Hepatocyte (in vitro differentiated cells): Measurements from ENCODE around the gene IQCF5. TPM values are rescaled to one million over a fixed set of nuclear protein-coding genes. Genes with fewer than 3 reads are reported as not detected.
"Not testable (repeated sequence)": the region's sequence is repeated elsewhere in the genome, so short reads cannot be mapped to it uniquely, and the experiment has no call there.

Source experiments
- DNase-seq: peaks from one replicate; pipeline ENCODE4 v3.0.0-alpha.2; 2016; ENCODE audit warnings: low spot score
- H2AFZ ChIP-seq: fragments of 200-600 bp; sonication (generic); 2 replicates; pipeline ENCODE4 v1.6.0; 2016; ENCODE audit warnings: antibody characterized with exemption, mild to moderate bottlenecking
- H3K27ac ChIP-seq: fragments of 200-600 bp; sonication (generic); 2 replicates; pipeline ENCODE4 v1.5.1; 2016; ENCODE audit warnings: mild to moderate bottlenecking
- H3K27me3 ChIP-seq: fragments of 200-600 bp; sonication (generic); 2 replicates; pipeline ENCODE4 v1.6.1; 2016
- H3K36me3 ChIP-seq: fragments of 200-600 bp; sonication (generic); replicated peaks from 2 replicates; pipeline ENCODE4 v1.5.1; 2016; ENCODE audit warnings: low read depth; ENCODE audit not compliant: insufficient read depth
- H3K4me1 ChIP-seq: fragments of 200-600 bp; sonication (generic); 2 replicates; pipeline ENCODE4 v1.5.1; 2016; ENCODE audit warnings: mild to moderate bottlenecking, moderate library complexity; ENCODE audit not compliant: insufficient read depth
- H3K4me2 ChIP-seq: fragments of 200-600 bp; sonication (generic); 2 replicates; pipeline ENCODE4 v1.6.0; 2016
- H3K4me3 ChIP-seq: fragments of 200-600 bp; sonication (generic); 2 replicates; pipeline ENCODE4 v1.5.1; 2016; ENCODE audit warnings: mild to moderate bottlenecking
- H3K79me2 ChIP-seq: fragments of 200-600 bp; sonication (generic); 2 replicates; pipeline ENCODE4 v1.6.0; 2017; ENCODE audit warnings: mild to moderate bottlenecking
- H3K9me2 ChIP-seq: fragments of 200-600 bp; sonication (generic); replicated peaks from 2 replicates; pipeline ENCODE4 v1.6.0; 2017; ENCODE audit warnings: mild to moderate bottlenecking; ENCODE audit not compliant: insufficient read depth
- H3K9me3 ChIP-seq: fragments of 200-600 bp; sonication (generic); 2 replicates; pipeline ENCODE4 v1.5.1; 2016; ENCODE audit warnings: low read depth, mild to moderate bottlenecking
- H4K20me1 ChIP-seq: fragments of 200-600 bp; sonication (generic); 2 replicates; pipeline ENCODE4 v1.6.0; 2016; ENCODE audit warnings: mild to moderate bottlenecking; ENCODE audit not compliant: insufficient read depth, poor library complexity, severe bottlenecking
- CTCF ChIP-seq: fragments of 200-600 bp; sonication (generic); IDR thresholded peaks from 2 replicates; pipeline ENCODE4 v1.5.1; 2016; ENCODE audit warnings: antibody characterized with exemption, mild to moderate bottlenecking; ENCODE audit not compliant: poor library complexity
- EZH2 ChIP-seq: fragments of 200-600 bp; sonication (generic); IDR thresholded peaks from 2 replicates; pipeline ENCODE4 v1.6.1; 2016; ENCODE audit warnings: antibody characterized with exemption, mild to moderate bottlenecking, borderline replicate concordance
- EZH2phosphoT487 ChIP-seq: fragments of 200-600 bp; sonication (generic); IDR thresholded peaks from one replicate; pipeline ENCODE4 v1.6.1; 2018; ENCODE audit warnings: antibody characterized with exemption, mild to moderate bottlenecking, low read depth, moderate library complexity; ENCODE audit not compliant: unreplicated experiment, severe bottlenecking
- WGBS: methylation state at CpG from one replicate; pipeline ENCODE4 v1.1.6; 2016; ENCODE audit warnings: low lambda C conversion rate; ENCODE audit errors: missing lambda C conversion rate; 5-methylcytosine and 5-hydroxymethylcytosine counted together
- polyA plus RNA-seq: library from polyadenylated mRNA; unstranded; fragments of >200 nt; fragmentation: Nextera tagmentation; extraction: Ambion mirVana; gene quantifications from 2 replicates; pipeline ENCODE4 v1.2.1, GENCODE V29; 2016
- total RNA-seq: library from RNA; depleted of rRNA; stranded (reverse); fragments of >200 nt; gene quantifications from 2 replicates; pipeline ENCODE4 v1.2.3, GENCODE V29; 2014

The IQCF5 gene
- total and polyA plus RNA-seq, 2 experiments from 2014 or later, result not detected

- H3K27ac ChIP-seq, result no peak overlapping the region
- no peak for TF ChIP-seq CTCF
- no peak overlapping the region for H3K4me3 ChIP-seq
- 72% methylated on average over 13 of the region's 13 CpGs for WGBS
- no peaks in the 10 kb centered on the region for H3K4me1 ChIP-seq
- no peaks in the 10 kb centered on the region for H3K9me2 ChIP-seq
- DNase-seq, result no peak
- no peaks in the 10 kb centered on the region for H3K27me3 ChIP-seq
- no peak overlapping the region for H3K4me2 ChIP-seq
- H3K9me3 ChIP-seq, result no peaks in the 10 kb centered on the region
- H4K20me1 ChIP-seq, result no peaks in the 10 kb centered on the region
- no peaks in the 10 kb centered on the region for H3K79me2 ChIP-seq
- H2AFZ ChIP-seq, result no peak overlapping the region
- H3K36me3 ChIP-seq, result no peaks in the 10 kb centered on the region
Measured at GRCh38 chr3:51862886-51863285, 12.5 kb downstream of the IQCF5 start.

- no peak for DNase-seq
- no peaks in the 10 kb centered on the region for H3K79me2 ChIP-seq
- 87% methylated on average over 7 of the region's 7 CpGs for WGBS
- H3K4me1 ChIP-seq, result no peaks in the 10 kb centered on the region
- no peak within 1 kb of the TSS for H3K4me2 ChIP-seq
- H4K20me1 ChIP-seq, result no peaks in the 10 kb centered on the region
- no peak within 1 kb of the TSS for H3K4me3 ChIP-seq
- no peak within 1 kb of the TSS for H2AFZ ChIP-seq
- TF ChIP-seq EZH2, result no peak
- no peak for TF ChIP-seq EZH2phosphoT487
- no peak for TF ChIP-seq CTCF
- H3K9me2 ChIP-seq, result no peaks in the 10 kb centered on the region
- H3K9me3 ChIP-seq, result no peaks in the 10 kb centered on the region
- H3K36me3 ChIP-seq, result no peaks in the 10 kb centered on the region
- no peaks in the 10 kb centered on the region for H3K27me3 ChIP-seq
- H3K27ac ChIP-seq, result no peak within 1 kb of the TSS
Measured at GRCh38 chr3:51860703-51861665, 14.4 kb downstream of the IQCF5 start, which contains the start of gene IQCF2. IQCF2 (plus strand) TSS chr3:51861615; CDS start chr3:51861667, 52 bp downstream.

GRCh38 chr3:51855411-51855810 lies 20.0 kb downstream of the IQCF5 start:
- not testable (repeated sequence) for H3K79me2 ChIP-seq, H3K4me2 ChIP-seq, H3K27me3 ChIP-seq, H3K9me2 ChIP-seq, DNase-seq, H3K27ac ChIP-seq, H3K4me3 ChIP-seq, H3K4me1 ChIP-seq, H4K20me1 ChIP-seq, H3K36me3 ChIP-seq, H2AFZ ChIP-seq, H3K9me3 ChIP-seq
- WGBS, result 50% methylated on average over 1 of the region's 1 CpG

GRCh38 chr3:51845129-51845528 lies 30.3 kb downstream of the IQCF5 start:
- Histone ChIP-seq H4K20me1 (no peaks in the 10 kb centered on the region), H3K9me3 (no peaks in the 10 kb centered on the region), H3K4me1 (no peaks in the 10 kb centered on the region), H3K4me2 (no peak overlapping the region), H3K9me2 (no peaks in the 10 kb centered on the region), H3K79me2 (no peaks in the 10 kb centered on the region), H3K4me3 (no peak overlapping the region), H3K27me3 (no peaks in the 10 kb centered on the region), H3K27ac (no peak overlapping the region), H2AFZ (no peak overlapping the region), H3K36me3 (no peaks in the 10 kb centered on the region)
- DNase-seq, result no peak
- WGBS, result 54% methylated on average over 7 of the region's 7 CpGs
- no peak for TF ChIP-seq CTCF
- TF ChIP-seq EZH2, result no peak
- TF ChIP-seq EZH2phosphoT487, result no peak
